NCI-H2081 (cell line): ENCODE results near the gene NHSL2.

Experiments
- DNase-seq, 2 experiments: peaks; one replicate each; lab custom pipeline; 2025; lab: John Stamatoyannopoulos, UW

The NHSL2 gene

GRCh38 chrX:72180539-72180938 lies 269.9 kb downstream of the NHSL2 start:
- peak in 1 of 2 experiments; percentile 33 for DNase-seq

- DNase-seq = peak; percentile 98 to 100
Observed at GRCh38 chrX:72181178-72182125, 270.8 kb downstream of the NHSL2 start, which contains the start of gene PIN4. PIN4 (plus strand) TSS chrX:72181757; CDS start chrX:72181786, 29 bp downstream.

DNA sequence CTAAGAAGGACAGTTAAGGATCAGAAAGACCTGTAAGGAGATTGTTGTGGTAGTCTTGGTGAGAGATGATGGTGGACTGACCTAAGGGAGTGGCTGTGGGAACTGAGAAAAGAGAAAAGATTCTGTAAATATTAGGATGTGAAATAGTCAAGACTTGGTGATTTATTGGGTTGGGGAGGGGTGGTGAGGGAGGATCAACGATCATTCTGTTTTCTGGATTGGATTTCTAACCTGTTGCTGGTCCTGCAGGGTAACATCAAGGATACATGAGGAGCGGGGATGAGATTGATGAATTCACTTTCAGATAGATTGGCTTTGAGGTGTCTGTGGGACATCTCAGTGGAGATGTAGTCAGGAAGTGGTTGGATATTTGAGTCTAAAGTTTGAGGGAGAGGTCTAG lies 272.3 kb downstream of the NHSL2 start:
- no peak for DNase-seq

DNA sequence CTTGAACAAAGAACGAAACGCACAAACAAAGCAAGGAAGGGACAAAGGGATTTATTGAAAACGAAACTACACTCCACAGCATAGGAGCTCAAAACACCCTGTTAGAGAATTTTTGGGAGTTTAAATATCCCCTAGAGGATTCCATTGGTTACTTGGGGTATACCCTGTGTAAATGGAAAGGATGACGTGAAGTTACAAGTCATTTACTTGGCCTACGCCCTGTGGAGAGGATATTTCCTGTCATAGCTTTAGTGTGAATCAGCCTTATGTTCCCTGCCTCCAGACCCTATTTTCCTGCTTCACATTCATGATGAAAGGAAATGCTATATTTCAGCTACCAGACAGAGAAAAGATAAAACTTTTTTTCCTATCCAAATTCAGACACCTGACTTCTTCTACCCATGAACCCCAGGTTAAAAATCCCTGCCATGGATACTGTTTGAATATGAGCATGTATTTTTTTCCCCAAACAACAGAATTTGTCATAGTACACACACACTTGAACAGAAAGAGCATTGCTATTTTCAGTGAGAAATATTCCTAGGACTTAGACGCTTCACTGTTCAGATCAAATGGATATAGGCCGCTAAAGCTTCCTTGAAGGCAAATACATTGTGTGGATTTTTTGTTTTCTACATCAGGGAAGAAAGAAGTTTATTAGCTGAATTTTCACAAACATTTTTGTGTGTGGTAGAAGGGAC lies 291.3 kb downstream of the NHSL2 start:
- DNase-seq = no peak
